ENCODE data around the gene INSC.

DNA sequence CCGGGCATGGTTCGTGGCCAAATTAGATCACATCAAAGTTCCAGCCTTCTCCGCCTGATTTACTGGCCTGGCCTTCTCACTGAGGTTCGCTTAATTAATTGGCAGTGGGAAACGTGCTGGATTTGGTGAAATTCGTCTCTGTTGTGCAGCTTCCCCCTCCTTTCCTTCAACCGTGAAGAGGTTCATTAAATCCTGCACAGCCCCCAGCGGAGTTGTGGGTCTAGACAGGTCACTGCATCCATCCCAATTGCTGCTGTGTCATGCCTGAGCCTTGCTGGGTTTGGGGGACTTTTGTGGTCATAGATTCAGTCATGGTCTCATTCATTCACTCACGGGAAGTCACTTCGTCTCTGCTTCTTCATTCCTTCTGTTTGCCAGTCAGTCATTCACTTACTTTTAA lies 90.0 kb downstream of the INSC start:
- no peak for TF ChIP-seq FOXM1 (IDR thresholded peaks at IDR 0.05; ENCODE audit: borderline replicate concordance, low read depth)
- TF ChIP-seq EP300 (IDR thresholded peaks at IDR 0.05; ENCODE audit: borderline replicate concordance) = no peak
- no peak for TF ChIP-seq TAF1 (IDR thresholded peaks at IDR 0.05; ENCODE audit: low read depth)
- TF ChIP-seq YY1 (IDR thresholded peaks at IDR 0.05; ENCODE audit: low read depth) = no peak
- TF ChIP-seq, protein P1, sequence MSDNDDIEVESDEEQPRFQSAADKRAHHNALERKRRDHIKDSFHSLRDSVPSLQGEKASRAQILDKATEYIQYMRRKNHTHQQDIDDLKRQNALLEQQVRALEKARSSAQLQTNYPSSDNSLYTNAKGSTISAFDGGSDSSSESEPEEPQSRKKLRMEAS (IDR thresholded peaks at IDR 0.05) = no peak
- TF ChIP-seq, protein P2, sequence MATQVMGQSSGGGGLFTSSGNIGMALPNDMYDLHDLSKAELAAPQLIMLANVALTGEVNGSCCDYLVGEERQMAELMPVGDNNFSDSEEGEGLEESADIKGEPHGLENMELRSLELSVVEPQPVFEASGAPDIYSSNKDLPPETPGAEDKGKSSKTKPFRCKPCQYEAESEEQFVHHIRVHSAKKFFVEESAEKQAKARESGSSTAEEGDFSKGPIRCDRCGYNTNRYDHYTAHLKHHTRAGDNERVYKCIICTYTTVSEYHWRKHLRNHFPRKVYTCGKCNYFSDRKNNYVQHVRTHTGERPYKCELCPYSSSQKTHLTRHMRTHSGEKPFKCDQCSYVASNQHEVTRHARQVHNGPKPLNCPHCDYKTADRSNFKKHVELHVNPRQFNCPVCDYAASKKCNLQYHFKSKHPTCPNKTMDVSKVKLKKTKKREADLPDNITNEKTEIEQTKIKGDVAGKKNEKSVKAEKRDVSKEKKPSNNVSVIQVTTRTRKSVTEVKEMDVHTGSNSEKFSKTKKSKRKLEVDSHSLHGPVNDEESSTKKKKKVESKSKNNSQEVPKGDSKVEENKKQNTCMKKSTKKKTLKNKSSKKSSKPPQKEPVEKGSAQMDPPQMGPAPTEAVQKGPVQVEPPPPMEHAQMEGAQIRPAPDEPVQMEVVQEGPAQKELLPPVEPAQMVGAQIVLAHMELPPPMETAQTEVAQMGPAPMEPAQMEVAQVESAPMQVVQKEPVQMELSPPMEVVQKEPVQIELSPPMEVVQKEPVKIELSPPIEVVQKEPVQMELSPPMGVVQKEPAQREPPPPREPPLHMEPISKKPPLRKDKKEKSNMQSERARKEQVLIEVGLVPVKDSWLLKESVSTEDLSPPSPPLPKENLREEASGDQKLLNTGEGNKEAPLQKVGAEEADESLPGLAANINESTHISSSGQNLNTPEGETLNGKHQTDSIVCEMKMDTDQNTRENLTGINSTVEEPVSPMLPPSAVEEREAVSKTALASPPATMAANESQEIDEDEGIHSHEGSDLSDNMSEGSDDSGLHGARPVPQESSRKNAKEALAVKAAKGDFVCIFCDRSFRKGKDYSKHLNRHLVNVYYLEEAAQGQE (IDR thresholded peaks at IDR 0.05; ENCODE audit: low read depth) = no peak
- no peak for TF ChIP-seq CREB1 (IDR thresholded peaks at IDR 0.05; ENCODE audit: low read depth)
- no peak for TF ChIP-seq RAD21 (IDR thresholded peaks at IDR 0.05; ENCODE audit: low read depth)
- TF ChIP-seq CEBPB (IDR thresholded peaks at IDR 0.05) = no peak
- TF ChIP-seq EGR1 (IDR thresholded peaks at IDR 0.05) = no peak
- no peak for TF ChIP-seq NFIC (IDR thresholded peaks at IDR 0.05)
- no peak for TF ChIP-seq ZBTB7A (IDR thresholded peaks at IDR 0.05; ENCODE audit: low read depth)
